HepG2 (cell line): Measurements from ENCODE around the gene THY1. TPM values are rescaled to one million over a fixed set of nuclear protein-coding genes. Genes with fewer than 3 reads are reported as not detected.

Experiments
- DNMT3B ChIP-seq: conservative IDR thresholded peaks from 2 replicates; pipeline ENCODE4 v1.6.1; 2016; ENCODE audit warnings: missing biosample characterization, control low read depth
- DR1 ChIP-seq: sonication (generic); formaldehyde crosslinking; IDR thresholded peaks from 2 replicates; pipeline ENCODE4 v1.8.0; 2021; ENCODE audit warnings: mild to moderate bottlenecking, missing genetic modification reagents, inconsistent platforms
- PITX1 ChIP-seq: sonication (generic); formaldehyde crosslinking; IDR thresholded peaks from 2 replicates; pipeline ENCODE4 v1.5.1; 2020; ENCODE audit warnings: mild to moderate bottlenecking, missing genetic modification reagents
- RARA ChIP-seq: IDR thresholded peaks from 2 replicates; pipeline ENCODE4 v1.6.1; 2016; ENCODE audit warnings: missing genetic modification reagents, missing compliant biosample characterization
- REL ChIP-seq: sonication (generic); formaldehyde crosslinking; conservative IDR thresholded peaks from 2 replicates; pipeline ENCODE4 v1.8.0; 2022; ENCODE audit warnings: mild to moderate bottlenecking, missing genetic modification reagents, moderate library complexity
- RFX1 ChIP-seq: fragments of 450-650 bp; IDR thresholded peaks from 2 replicates; pipeline ENCODE4 v1.6.1; 2017
- SRY ChIP-seq: sonication (generic); formaldehyde crosslinking; IDR thresholded peaks from 2 replicates; pipeline ENCODE4 v1.8.0; 2022; ENCODE audit warnings: mild to moderate bottlenecking, missing genetic modification reagents
- ZBTB20 ChIP-seq: sonication (generic); formaldehyde crosslinking; IDR thresholded peaks from 2 replicates; pipeline ENCODE4 v1.8.1; 2023; ENCODE audit warnings: missing genetic modification reagents, low read depth, mild to moderate bottlenecking, borderline replicate concordance
- ZNF235 ChIP-seq: sonication (generic); formaldehyde crosslinking; IDR thresholded peaks from 2 replicates; pipeline ENCODE4 v1.8.1; 2023; ENCODE audit warnings: mild to moderate bottlenecking, missing genetic modification reagents, borderline replicate concordance
- ZNF780A ChIP-seq: sonication (generic); formaldehyde crosslinking; IDR thresholded peaks from 2 replicates; pipeline ENCODE4 v1.8.0; 2022; ENCODE audit warnings: mild to moderate bottlenecking, missing genetic modification reagents, moderate library complexity
- ZNF781 ChIP-seq: sonication (generic); formaldehyde crosslinking; IDR thresholded peaks from 2 replicates; pipeline ENCODE4 v1.5.1; 2020; ENCODE audit warnings: borderline replicate concordance, mild to moderate bottlenecking, missing genetic modification reagents; ENCODE audit errors: not compliant biosample characterization
- ZNF816 ChIP-seq: sonication (generic); formaldehyde crosslinking; IDR thresholded peaks from 2 replicates; pipeline ENCODE4 v1.8.0; 2022; ENCODE audit warnings: missing genetic modification reagents, mild to moderate bottlenecking, borderline replicate concordance
- polyA plus RNA-seq, 8 experiments: library from polyadenylated mRNA; depleted of rRNA in 3 of 8; stranded (reverse) in 7 of 8; unstranded in 1 of 8; fragments of >200 nt; fragmentation: Illumina TruSeq in 4 of 8; extraction: Trizol in 4 of 8; gene quantifications; 2 replicates each; pipeline versions ENCODE4 v1.2.1 to v1.2.3, GENCODE V29; 2011 to 2016; ENCODE audit warnings: low read depth in 4 of 8, missing spikeins in 1 of 8, mixed read lengths in 1 of 8; ENCODE audit not compliant: insufficient read depth in 1 of 8
- total RNA-seq, 5 experiments: library from RNA; depleted of rRNA; stranded (reverse); fragments of >200 nt; fragmentation: Illumina TruSeq; extraction: Trizol; gene quantifications; 2 replicates each; pipeline ENCODE4 v1.2.3, GENCODE V29; 2016; ENCODE audit warnings: low read depth in 1 of 5
- TF ChIP-seq, protein P1 (sequence below): sonication (generic); formaldehyde crosslinking; IDR thresholded peaks from 2 replicates; pipeline ENCODE4 v1.5.1; 2020; ENCODE audit warnings: mild to moderate bottlenecking, missing genetic modification reagents
- TF ChIP-seq, protein P2 (sequence below): sonication (generic); formaldehyde crosslinking; IDR thresholded peaks from 2 replicates; pipeline ENCODE4 v1.4.0; 2020; ENCODE audit warnings: missing genetic modification reagents
- TF ChIP-seq, protein P3 (sequence below): IDR thresholded peaks from 2 replicates; pipeline ENCODE4 v1.6.1; 2016
- TF ChIP-seq, protein P4 (sequence below): sonication (generic); formaldehyde crosslinking; IDR thresholded peaks from 2 replicates; pipeline ENCODE4 v1.4.0; 2020; ENCODE audit warnings: missing genetic modification reagents

Gene THY1
- total and polyA plus RNA-seq, 2 of the 13 experiments (the other 11 are each of a cell fraction or from before 2014, with no cell fraction given), result not detected

DNA sequence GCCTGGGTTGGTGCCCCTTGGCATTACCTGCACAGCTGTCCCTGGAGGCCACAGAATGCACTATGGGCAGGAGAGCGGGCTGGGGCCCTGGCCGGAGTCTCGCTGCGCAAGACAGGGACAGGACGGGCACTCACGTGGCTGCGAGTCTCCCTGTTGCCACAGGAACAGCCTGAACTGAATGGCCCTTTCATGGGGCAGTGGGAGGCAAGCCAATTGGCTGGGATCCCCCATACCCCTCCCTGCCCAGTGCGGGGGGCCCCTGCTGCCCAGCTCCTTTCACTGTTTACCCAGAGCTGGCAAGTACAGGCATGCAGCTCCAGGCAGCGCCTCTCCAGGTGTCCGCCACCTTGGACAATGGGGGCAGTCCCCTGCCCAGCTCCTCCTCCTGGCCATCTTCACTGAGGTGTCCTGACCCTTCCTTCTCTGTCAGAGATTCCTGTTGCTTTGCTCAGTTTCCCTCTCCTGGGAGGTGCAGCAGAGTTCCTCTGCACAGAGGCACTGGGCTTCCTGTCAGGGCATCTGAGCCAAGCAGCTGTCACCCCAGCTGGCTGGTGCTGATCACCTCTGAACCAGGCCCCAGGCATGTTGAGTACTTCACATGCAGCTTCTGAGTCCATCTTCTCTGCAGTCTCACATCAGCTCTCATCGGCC, 46.6 kb downstream of the THY1 start (continued):
- TF ChIP-seq, protein P1, sequence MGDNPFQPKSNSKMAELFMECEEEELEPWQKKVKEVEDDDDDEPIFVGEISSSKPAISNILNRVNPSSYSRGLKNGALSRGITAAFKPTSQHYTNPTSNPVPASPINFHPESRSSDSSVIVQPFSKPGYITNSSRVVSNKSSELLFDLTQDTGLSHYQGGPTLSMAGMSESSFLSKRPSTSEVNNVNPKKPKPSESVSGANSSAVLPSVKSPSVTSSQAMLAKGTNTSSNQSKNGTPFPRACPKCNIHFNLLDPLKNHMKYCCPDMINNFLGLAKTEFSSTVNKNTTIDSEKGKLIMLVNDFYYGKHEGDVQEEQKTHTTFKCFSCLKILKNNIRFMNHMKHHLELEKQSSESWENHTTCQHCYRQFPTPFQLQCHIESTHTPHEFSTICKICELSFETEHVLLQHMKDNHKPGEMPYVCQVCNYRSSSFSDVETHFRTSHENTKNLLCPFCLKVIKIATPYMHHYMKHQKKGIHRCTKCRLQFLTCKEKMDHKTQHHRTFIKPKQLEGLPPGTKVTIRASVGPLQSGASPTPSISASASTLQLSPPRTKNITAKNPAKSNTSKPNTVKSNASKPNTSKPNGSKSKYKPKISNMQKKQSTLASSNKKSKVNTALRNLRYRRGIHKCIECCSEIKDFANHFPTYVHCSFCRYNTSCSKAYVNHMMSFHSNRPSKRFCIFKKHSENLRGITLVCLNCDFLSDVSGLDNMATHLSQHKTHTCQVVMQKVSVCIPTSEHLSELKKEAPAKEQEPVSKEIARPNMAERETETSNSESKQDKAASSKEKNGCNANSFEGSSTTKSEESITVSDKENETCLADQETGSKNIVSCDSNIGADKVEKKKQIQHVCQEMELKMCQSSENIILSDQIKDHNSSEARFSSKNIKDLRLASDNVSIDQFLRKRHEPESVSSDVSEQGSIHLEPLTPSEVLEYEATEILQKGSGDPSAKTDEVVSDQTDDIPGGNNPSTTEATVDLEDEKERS, result no peak
- TF ChIP-seq DR1 (CRISPR knock-in tag) (peak; percentile 56; the same call in 1 of the 2 replicates), RFX1 (peak; percentile 77), ZNF816 (CRISPR knock-in tag) (no peak), ZNF235 (CRISPR knock-in tag) (no peak), ZNF781 (CRISPR knock-in tag) (no peak), SRY (CRISPR knock-in tag) (no peak; the same call in 1 of the 2 replicates), ZNF780A (no peak), DNMT3B (CRISPR knock-in tag) (no peak), ZBTB20 (CRISPR knock-in tag) (no peak), REL (CRISPR knock-in tag) (no peak), RARA (CRISPR knock-in tag) (peak; percentile 5; the same call in 1 of the 2 replicates), PITX1 (peak; percentile 66; the same call in 1 of the 2 replicates)
- TF ChIP-seq, protein P2, sequence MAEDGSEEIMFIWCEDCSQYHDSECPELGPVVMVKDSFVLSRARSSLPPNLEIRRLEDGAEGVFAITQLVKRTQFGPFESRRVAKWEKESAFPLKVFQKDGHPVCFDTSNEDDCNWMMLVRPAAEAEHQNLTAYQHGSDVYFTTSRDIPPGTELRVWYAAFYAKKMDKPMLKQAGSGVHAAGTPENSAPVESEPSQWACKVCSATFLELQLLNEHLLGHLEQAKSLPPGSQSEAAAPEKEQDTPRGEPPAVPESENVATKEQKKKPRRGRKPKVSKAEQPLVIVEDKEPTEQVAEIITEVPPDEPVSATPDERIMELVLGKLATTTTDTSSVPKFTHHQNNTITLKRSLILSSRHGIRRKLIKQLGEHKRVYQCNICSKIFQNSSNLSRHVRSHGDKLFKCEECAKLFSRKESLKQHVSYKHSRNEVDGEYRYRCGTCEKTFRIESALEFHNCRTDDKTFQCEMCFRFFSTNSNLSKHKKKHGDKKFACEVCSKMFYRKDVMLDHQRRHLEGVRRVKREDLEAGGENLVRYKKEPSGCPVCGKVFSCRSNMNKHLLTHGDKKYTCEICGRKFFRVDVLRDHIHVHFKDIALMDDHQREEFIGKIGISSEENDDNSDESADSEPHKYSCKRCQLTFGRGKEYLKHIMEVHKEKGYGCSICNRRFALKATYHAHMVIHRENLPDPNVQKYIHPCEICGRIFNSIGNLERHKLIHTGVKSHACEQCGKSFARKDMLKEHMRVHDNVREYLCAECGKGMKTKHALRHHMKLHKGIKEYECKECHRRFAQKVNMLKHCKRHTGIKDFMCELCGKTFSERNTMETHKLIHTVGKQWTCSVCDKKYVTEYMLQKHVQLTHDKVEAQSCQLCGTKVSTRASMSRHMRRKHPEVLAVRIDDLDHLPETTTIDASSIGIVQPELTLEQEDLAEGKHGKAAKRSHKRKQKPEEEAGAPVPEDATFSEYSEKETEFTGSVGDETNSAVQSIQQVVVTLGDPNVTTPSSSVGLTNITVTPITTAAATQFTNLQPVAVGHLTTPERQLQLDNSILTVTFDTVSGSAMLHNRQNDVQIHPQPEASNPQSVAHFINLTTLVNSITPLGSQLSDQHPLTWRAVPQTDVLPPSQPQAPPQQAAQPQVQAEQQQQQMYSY (CRISPR knock-in tag), result no peak
- TF ChIP-seq, protein P3, sequence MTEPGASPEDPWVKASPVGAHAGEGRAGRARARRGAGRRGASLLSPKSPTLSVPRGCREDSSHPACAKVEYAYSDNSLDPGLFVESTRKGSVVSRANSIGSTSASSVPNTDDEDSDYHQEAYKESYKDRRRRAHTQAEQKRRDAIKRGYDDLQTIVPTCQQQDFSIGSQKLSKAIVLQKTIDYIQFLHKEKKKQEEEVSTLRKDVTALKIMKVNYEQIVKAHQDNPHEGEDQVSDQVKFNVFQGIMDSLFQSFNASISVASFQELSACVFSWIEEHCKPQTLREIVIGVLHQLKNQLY, result peak; percentile 41; the same call in 1 of the 2 replicates
- TF ChIP-seq, protein P4, sequence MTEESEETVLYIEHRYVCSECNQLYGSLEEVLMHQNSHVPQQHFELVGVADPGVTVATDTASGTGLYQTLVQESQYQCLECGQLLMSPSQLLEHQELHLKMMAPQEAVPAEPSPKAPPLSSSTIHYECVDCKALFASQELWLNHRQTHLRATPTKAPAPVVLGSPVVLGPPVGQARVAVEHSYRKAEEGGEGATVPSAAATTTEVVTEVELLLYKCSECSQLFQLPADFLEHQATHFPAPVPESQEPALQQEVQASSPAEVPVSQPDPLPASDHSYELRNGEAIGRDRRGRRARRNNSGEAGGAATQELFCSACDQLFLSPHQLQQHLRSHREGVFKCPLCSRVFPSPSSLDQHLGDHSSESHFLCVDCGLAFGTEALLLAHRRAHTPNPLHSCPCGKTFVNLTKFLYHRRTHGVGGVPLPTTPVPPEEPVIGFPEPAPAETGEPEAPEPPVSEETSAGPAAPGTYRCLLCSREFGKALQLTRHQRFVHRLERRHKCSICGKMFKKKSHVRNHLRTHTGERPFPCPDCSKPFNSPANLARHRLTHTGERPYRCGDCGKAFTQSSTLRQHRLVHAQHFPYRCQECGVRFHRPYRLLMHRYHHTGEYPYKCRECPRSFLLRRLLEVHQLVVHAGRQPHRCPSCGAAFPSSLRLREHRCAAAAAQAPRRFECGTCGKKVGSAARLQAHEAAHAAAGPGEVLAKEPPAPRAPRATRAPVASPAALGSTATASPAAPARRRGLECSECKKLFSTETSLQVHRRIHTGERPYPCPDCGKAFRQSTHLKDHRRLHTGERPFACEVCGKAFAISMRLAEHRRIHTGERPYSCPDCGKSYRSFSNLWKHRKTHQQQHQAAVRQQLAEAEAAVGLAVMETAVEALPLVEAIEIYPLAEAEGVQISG, result peak; percentile 57
